ENCODE results near the gene SMIM17.

SMIM17 gene

DNA sequence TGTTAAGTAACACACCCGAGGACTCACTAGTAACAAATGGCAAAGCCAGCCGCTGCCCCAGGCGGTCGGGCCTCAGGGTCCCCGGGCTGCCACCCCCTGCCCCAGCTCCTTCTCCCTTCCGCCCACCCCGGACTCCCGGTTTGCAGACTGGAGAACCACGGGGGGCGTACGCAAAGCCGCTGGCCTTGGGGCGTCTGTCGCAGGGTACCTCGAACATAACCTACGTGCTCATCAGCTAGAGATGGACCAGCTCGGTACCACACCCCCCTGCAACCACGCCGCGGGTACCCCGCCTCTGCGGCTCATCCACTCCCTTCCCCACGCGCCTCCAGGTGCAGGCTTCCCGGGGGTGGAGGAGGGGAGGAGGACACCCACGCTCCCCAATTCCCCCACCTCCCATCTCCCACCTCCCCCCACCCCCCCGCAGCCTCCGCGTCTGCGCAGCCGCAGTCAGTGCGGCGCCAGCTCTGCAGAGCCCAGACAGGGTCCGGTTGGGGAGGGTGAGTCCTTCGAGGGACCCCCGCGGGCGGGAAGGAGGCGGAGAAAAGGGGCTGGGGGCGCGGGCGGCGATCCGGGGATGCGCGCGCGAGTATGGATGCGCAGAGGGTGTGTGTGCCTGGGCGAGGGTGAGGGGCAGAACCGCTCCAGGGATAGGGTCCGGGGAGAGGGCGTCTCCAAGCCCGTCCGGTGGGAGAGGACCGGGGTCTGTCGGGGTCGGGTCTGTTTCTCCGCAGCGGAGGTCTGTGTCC is at the start of gene SMIM17:
TSS of gene SMIM17 (plus strand) at position 449 of the 749 bp plus-strand sequence. CDS start 2,509 bp downstream, outside the sequence.
- FAIRE-seq, result no peak

GRCh38 chr19:56594446-56594782 is 48.5 kb upstream of the SMIM17 start:
- no peak for FAIRE-seq

- FAIRE-seq, result no peak
Observed at GRCh38 chr19:56594783-56595547, 48.0 kb upstream of the SMIM17 start, which contains the start of gene ZNF71. TSS of gene ZNF71 (plus strand) at chr19:56595302. CDS start at chr19:56601559, 6,257 bp downstream.

GRCh38 chr19:56595548-56595899 is 47.4 kb upstream of the SMIM17 start:
- FAIRE-seq, result no peak

DNA sequence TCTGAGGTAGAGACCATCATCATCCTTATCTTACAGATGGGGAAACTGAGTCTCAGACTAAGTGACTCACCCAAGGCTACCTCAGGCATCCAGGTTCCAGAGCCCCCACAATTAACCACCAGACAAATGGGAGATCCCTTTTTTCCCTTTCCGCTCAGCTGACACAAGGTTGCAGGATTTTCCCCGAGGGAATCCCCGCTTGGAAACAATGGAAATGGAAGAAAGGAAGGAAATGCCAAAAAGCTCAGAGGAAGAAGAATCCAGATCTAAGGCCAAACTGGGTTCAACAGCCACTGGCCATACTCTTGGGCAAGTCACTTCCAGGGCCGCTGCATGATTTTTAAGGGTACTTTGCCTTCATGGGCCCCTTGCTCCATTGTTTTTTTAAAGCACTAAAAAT is 46.3 kb upstream of the SMIM17 start:
- no peak for FAIRE-seq

- no peak for FAIRE-seq
Observed at GRCh38 chr19:56597696-56598095, 45.3 kb upstream of the SMIM17 start.

GRCh38 chr19:56601375-56601774 is 41.6 kb upstream of the SMIM17 start:
- FAIRE-seq, result no peak

- no peak for FAIRE-seq
Observed at GRCh38 chr19:56603829-56604228, 39.1 kb upstream of the SMIM17 start.

- FAIRE-seq, result no peak
Observed at GRCh38 chr19:56608274-56608964, 34.5 kb upstream of the SMIM17 start.

DNA sequence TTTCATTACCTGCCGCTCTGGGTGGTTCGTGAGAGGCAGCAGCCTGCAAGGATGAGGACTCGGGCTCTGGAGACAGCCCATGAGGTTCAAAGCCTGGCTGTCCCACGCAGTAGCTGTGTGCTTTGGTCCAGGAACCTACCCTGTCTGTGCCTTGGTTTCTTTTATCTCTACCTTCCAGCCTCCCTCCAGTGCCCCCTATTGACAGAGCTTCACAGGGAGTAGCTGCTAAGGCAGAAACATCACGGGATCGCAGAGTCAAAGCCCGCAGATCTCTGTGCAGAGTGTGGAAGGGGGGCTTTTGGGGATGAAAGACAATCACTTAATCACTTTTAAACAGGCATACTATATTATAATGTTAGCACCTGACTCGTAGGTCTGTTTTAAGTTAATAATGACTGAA is 31.7 kb upstream of the SMIM17 start:
- FAIRE-seq, result no peak

GRCh38 chr19:56612737-56613136 is 30.2 kb upstream of the SMIM17 start:
- FAIRE-seq, result no peak

DNA sequence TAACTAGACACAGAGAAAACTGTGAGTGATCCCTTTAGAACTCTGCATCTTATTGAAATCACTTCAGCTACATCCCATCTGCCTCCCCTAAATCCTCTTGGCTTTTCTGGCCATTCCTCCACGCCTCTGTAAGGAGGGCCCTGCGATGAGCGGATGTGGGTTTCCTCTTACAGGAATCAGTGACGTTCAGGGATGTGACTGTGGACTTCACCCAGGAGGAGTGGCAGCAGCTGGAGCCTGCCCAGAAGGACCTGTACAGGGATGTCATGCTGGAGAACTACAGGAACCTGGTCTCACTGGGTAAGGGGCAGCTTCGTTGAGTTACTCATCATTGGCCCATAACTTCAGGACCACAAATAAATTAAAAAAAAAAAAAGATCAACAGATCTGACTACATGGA is 29.3 kb upstream of the SMIM17 start:
- no peak for FAIRE-seq

DNA sequence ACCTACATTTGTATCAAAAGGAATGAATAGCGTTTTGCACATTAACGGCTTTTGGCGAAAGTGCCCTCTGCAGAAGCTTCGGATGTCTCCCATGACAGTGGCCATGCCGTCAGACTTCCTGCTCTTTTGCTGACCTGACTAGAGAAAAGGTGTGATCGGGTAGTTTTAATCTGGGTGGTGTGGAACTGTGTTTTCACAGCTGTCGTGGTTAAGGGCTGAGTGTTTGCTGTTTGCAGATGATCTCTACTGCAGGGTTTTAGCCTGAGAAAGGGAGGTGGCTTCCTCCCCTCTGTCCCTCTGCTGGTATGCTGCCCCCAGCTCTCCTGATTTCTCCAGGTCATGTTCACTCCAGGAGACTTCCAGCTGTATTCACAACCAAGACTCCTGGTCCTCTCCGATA is 25.4 kb upstream of the SMIM17 start:
- no peak for FAIRE-seq

- FAIRE-seq, result no peak
Observed at GRCh38 chr19:56619121-56619520, 23.8 kb upstream of the SMIM17 start.

DNA sequence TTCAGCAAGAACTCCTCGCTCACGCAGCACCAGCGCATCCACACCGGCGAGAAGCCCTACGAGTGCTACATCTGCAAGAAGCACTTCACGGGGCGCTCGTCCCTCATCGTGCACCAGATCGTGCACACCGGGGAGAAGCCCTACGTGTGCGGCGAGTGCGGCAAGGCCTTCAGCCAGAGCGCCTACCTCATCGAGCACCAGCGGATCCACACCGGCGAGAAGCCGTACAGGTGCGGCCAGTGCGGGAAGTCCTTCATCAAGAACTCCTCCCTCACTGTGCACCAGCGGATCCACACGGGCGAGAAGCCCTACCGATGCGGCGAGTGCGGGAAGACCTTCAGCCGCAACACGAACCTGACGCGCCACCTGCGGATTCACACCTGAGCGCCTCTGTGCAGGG is 20.6 kb upstream of the SMIM17 start:
- FAIRE-seq, result no peak

DNA sequence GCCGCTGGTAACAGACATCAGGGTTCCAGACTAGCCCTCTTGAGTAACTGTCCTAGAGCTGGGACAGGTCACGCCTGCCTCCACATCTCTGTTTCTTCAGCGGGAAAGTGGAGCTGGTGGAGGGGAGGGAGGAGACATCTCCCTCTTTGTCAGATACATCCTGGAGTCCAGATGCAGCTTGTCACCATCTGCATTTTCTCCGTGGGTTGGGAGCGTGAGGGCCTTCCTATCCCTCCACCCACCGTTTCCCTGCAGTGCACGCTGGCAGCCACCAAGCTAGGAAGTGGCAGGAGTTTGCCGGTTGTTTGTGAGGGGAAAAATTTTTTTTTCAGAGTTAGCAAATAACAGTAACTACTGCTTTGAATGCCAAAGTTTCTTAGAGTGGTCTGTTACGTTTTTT is 20.0 kb upstream of the SMIM17 start:
- FAIRE-seq, result no peak

DNA sequence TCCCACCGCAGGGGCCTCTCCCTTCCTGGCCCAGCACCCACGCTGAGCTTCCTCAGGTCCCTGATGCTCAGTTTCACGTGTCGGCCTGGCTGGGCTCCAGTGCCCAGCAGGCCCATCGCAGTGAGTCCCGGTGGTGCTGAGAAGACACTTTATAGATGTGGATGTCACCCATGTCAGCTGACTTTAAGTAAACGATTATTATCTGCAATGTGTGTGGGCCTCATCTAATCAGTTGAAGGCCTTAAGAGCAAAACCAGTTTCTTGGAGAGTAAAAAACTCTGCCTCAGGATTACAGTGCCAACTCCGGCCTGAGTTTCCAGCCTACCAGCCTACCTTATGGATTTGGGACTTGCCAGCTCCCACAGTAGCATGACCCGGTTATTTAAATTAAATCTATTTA is 17.3 kb upstream of the SMIM17 start:
- FAIRE-seq, result no peak

DNA sequence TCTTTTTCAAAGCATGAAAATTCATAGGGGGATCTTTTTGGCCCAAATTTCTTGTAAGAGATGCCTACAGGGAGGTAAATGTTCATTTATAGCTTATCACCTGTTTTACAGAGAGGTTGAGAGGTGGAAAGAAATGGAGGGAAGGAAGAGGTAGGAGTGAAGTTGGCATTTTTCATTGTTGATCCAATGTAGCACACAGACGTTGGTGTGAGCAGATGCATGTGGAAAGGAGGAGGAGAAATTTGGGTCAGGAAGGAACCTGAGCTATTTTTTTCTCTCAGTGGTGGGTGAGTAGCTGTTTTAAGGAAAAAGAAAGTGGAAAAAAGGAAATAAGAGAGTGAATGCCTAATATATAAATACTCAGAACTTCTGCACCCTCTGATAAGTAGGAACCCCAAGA is 9.9 kb upstream of the SMIM17 start:
- FAIRE-seq, result no peak

- FAIRE-seq, result no peak
Observed at GRCh38 chr19:56637976-56638555, 4.9 kb upstream of the SMIM17 start.

DNA sequence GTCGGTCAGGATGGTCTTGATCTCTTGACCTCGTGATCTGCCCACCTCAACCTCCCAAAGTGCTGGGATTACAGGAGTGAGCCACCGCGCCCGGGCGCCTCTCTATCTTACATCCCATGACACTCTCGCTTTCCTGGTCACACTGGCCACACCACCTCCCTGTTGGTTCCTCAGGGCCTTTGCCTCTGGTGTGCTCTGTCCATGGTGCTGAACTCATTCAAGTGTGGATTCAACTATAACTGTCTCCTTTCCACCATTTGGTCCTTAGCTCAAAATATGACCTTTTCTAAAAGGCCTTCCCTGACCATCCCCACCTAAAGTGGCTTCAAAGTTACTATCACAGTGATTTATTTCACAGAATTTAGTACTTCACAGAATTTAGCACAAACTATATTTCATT is 3.7 kb upstream of the SMIM17 start:
- no peak for FAIRE-seq

DNA sequence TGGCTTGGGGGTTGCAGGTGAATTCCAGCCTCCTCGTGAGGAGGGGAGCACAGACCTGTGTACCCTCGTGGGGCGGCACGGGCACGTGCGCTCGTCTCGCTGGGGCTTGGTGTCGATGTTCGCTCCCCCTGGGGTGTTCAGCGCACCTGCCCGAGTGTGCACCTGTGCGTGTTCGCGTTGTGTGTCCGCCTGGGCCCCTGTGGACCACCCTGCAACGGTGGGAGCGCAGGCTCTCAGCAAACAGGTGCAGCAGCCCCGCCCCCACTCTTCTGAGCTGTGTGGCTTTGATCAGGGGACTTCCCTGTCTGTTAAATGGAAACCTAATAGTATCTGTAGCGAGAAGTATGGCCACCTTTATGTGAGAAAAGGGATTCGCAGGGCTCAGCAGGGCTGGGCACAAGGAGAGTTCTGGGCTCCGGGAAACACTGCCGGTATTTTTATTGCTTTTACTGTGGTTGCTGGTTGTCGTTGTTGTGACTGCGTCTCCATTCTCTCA is 549 bp downstream of the SMIM17 start:
- FAIRE-seq, result no peak

DNA sequence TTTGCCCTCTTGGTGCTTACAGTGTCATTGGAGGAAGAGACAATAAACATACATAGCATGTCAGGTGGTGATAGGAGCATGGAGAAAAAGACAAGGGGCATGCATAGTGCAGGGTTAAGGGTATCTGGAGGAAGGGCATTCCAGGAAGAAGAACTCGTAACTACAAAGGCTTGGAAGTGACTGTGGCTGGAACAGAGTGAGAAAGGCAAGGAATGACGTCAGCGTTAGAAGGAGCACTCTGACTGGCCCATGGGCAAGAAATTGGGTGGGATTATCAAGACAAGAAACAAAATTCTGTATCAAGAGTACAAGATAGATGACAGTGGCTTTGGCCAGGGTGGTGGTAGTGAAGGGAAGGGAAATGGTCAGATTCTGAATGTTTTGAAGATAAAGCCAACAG is 11.2 kb downstream of the SMIM17 start:
- no peak for FAIRE-seq

DNA sequence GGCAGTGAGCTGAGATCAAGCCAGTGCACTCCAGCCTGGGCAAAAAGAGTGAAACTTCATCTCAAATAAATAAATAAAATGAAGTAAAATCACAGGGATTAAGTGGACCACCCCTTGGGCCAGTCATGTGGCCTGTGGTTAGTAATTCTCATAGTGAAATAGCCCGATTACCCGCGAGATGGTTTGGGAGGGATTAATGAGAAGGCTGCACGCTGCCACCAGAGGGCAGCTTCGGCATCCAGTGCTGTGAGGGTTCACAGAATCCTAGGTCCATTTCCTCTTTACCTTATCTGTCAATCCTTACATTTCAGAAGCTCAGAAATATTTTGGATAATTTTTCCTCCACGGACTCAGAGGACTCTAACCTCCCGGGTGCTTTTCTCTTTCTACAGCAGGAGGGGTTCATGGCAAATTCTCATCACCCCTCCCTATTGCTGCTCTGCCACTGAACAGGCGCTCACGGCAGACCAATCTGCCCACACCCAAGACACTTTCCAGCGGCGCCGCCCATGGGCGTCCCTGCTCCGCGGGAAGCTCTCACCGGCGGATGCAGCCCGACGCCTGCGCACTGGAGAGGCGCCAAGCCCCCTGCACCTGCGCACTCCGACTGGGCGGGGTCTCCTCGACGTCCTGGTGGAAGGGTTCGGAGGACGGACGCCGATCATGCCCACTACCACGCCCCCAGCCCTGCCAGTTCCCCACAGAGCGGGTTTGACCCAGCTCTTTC is 17.6 kb downstream of the SMIM17 start:
- no peak for FAIRE-seq

Data from islet of Langerhans (tissue), 1 donor.